Activated naive CD8-positive, alpha-beta T cell treated with anti-CD3 and anti-CD28 coated beads, Interleukin-2, amount 10 ng/mL, durations not matched to agents 7 days and 5 days (primary cell): ENCODE data around the gene DDR2. TPM values are rescaled to one million over a fixed set of nuclear protein-coding genes. Genes with fewer than 3 reads are reported as not detected.
A peak's percentile ranks its signal among the peaks of the same experiment; 100 is the strongest.
"Not testable (repeated sequence)": the region's sequence is repeated elsewhere in the genome, so short reads cannot be mapped to it uniquely, and the experiment has no call there.

Experiments
- ATAC-seq: fragments of 150-1000 bp; cut with Tn5 transposase; one replicate; pipeline ENCODE4 v1.10.0; 2021; ENCODE audit warnings: low read depth, moderate library complexity
- POLR2A ChIA-PET: fragments of 350-600 bp; sonication (Branson Sonifier 250); formaldehyde crosslinking; loops from one replicate; lab custom pipeline; 2021; ENCODE audit warnings: antibody characterized with exemption; lab: Charles Lee
- DNase-seq: peaks from one replicate; pipeline ENCODE4 v3.0.0; 2021
- H3K27ac Mint-ChIP-seq: one replicate; pipeline ENCODE4 v1.8.0; 2022; ENCODE audit warnings: mild to moderate bottlenecking, mixed read lengths
- H3K27me3 Mint-ChIP-seq: one replicate; pipeline ENCODE4 v1.8.0; 2022; ENCODE audit warnings: mild to moderate bottlenecking, moderate library complexity, mixed read lengths
- H3K36me3 Mint-ChIP-seq: one replicate; pipeline ENCODE4 v1.8.0; 2021; ENCODE audit warnings: mild to moderate bottlenecking, mixed read lengths
- H3K4me1 Mint-ChIP-seq: one replicate; pipeline ENCODE4 v1.8.0; 2021; ENCODE audit warnings: mixed read lengths
- H3K4me3 Mint-ChIP-seq: one replicate; pipeline ENCODE4 v1.8.0; 2022; ENCODE audit warnings: mild to moderate bottlenecking, moderate library complexity, mixed read lengths
- H3K9me3 Mint-ChIP-seq: one replicate; pipeline ENCODE4 v1.8.0; 2021; ENCODE audit warnings: mixed read lengths
- total RNA-seq, 2 experiments: library from RNA; stranded (reverse); gene quantifications; one replicate each; pipeline ENCODE4 v1.2.3, GENCODE V29; 2021

Gene DDR2
- total RNA-seq, result under 1 TPM; 0.14 to 0.34 TPM

DNA sequence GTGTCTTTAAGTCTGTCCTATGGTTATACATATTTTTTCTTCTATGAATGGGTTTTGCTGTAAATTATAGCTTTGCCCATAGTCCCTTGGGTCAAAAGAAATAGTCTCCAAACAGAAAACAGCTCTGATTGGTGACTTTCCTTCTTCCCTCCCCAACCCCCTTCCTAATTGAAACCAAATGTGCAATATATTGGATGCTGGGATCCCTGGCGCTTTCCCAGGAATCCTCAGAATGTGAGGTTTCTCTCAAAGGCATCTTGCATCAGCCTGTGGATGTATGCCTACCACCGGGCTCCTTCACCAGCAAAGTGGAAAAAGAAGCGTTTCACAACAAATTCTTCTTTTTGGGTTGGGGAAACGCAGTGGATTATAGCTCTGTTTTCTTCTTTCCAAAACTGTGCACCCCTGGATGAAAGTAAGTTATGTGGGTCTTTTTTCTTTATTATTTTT lies at the start of gene DDR2:
TSS of gene DDR2 (plus strand) at position 248 of the 450 bp plus-strand sequence. CDS start 86,600 bp downstream, outside the sequence.
- no peaks in the 10 kb centered on the region for H3K36me3 Mint-ChIP-seq
- H3K4me3 Mint-ChIP-seq, result no peak within 1 kb of the TSS
- no peaks in the 10 kb centered on the region for H3K9me3 Mint-ChIP-seq
- DNase-seq (no peak), ATAC-seq (no peak)
- H3K4me1 Mint-ChIP-seq, result no peaks in the 10 kb centered on the region
- peak within 1 kb of the TSS; percentile 18 for H3K27ac Mint-ChIP-seq
- POLR2A ChIA-PET, result no interaction called here
- no peaks in the 10 kb centered on the region for H3K27me3 Mint-ChIP-seq

DNA sequence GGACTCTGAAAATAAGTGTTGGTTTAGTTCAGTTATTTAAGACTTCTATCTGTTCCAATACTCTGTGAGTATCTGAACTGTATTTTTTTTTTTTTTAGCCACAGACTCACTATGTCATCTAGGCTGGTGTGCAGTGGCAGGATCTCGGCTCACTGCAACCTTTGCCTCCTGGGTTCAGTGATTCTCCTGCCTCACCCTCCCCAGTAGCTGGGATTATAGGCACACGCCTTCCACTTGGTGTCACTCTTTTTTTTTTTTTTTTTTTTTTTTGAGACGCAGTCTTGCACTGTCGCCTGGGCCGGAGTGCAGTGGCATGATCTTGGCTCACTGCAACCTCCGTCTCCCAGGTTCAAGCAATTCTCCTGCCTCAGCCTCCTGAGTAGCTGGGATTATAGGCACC lies 49.4 kb upstream of the DDR2 start:
- ATAC-seq, H3K27me3 Mint-ChIP-seq, POLR2A ChIA-PET, H3K4me1 Mint-ChIP-seq, H3K4me3 Mint-ChIP-seq, H3K36me3 Mint-ChIP-seq, DNase-seq, H3K27ac Mint-ChIP-seq, H3K9me3 Mint-ChIP-seq: not testable (repeated sequence)

DNA sequence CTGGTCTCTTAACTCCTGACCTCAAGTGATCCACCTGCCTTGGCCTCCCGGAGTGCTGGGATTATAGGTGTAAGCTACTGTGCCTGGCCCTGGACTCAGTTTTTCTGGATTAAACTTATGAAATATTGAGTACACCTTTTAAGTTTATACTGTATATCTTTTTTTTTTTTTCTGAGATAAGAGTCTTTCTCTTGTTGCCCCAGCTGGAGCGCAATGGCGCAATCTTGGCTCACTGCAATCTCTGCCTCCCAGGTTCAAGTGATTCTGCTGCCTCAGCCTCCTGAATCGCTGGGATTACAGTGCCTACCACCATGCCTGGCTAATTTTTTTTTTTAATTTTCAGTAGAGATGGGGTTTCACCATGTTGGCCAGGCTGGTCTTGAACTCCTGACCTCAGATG lies 47.2 kb upstream of the DDR2 start:
- peaks cover 11% of the 10 kb centered on the region for H3K36me3 Mint-ChIP-seq
- H3K4me3 Mint-ChIP-seq, DNase-seq, POLR2A ChIA-PET, ATAC-seq, H3K27me3 Mint-ChIP-seq, H3K9me3 Mint-ChIP-seq, H3K27ac Mint-ChIP-seq, H3K4me1 Mint-ChIP-seq: not testable (repeated sequence)

DNA sequence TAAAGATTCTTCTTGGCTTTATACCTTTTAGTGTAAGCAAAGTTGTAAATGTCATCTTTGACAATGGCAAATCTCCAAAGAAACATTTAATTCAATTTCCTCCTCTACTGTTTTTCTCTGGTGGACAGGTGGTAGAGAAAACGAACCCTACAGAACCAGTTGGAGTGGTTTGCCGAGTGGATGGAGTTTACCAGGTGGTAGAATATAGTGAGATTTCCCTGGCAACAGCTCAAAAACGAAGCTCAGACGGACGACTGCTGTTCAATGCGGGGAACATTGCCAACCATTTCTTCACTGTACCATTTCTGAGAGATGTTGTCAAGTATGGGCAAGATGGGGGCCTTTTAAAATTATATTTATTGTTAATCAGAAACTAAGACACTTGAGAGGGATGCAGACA lies 44.9 kb upstream of the DDR2 start:
- ATAC-seq (no peak), DNase-seq (no peak)
- Mint-ChIP-seq H3K27me3 (no peaks in the 10 kb centered on the region), H3K4me3 (no peak overlapping the region), H3K4me1 (no peaks in the 10 kb centered on the region), H3K36me3 (peaks cover 9% of the 10 kb centered on the region), H3K27ac (no peak overlapping the region), H3K9me3 (no peaks in the 10 kb centered on the region)
- POLR2A ChIA-PET, result no interaction called here

DNA sequence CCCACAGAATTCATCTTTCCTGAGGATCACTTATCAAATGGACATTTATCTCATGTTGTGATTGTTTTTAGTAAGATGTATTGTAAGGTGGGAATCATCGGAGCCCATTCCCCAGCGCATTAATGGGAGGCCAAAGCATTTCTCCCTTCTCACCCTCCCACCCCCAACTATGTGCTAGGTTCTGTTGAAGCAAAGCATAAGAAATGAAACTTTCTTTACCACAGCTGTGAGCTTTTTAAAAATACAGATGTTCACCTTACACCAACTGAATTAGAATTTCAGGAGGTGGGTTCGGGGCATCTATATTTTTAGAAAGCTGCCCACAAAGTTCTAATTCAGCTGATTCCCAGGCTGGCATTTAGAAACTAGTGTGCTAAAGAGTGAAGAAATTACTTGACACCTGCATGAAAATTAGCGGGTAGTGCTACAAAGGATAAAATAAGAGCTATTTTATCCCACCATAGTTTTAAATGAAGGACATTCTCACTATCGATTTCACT lies 44.5 kb upstream of the DDR2 start:
- no peaks in the 10 kb centered on the region for H3K4me1 Mint-ChIP-seq
- H3K36me3 Mint-ChIP-seq, result peaks cover 13% of the 10 kb centered on the region
- no peaks in the 10 kb centered on the region for H3K9me3 Mint-ChIP-seq
- no peak for DNase-seq
- no peaks in the 10 kb centered on the region for H3K27me3 Mint-ChIP-seq
- POLR2A ChIA-PET, result no interaction called here
- H3K27ac Mint-ChIP-seq, result no peak overlapping the region
- no peak overlapping the region for H3K4me3 Mint-ChIP-seq
- no peak for ATAC-seq

DNA sequence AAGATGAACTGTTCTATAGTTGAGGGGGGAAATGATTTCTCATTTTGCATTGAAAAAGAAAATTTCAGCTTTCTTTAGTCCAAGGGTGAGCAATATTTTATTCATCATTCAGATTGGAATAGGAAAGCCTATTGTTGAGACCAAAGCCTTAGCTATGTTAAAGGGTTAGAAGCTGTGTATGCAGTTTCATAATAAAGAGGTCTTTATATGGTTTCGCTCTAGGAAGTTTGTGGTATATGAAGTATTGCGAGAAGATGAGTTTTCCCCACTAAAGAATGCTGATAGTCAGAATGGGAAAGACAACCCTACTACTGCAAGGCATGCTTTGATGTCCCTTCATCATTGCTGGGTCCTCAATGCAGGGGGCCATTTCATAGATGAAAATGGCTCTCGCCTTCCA lies 42.2 kb upstream of the DDR2 start:
- Mint-ChIP-seq H3K4me1 (no peaks in the 10 kb centered on the region), H3K36me3 (peaks cover 16% of the 10 kb centered on the region), H3K9me3 (no peaks in the 10 kb centered on the region), H3K27ac (no peak overlapping the region), H3K27me3 (no peaks in the 10 kb centered on the region), H3K4me3 (no peak overlapping the region)
- DNase-seq (no peak), ATAC-seq (no peak)
- POLR2A ChIA-PET, result no interaction called here

DNA sequence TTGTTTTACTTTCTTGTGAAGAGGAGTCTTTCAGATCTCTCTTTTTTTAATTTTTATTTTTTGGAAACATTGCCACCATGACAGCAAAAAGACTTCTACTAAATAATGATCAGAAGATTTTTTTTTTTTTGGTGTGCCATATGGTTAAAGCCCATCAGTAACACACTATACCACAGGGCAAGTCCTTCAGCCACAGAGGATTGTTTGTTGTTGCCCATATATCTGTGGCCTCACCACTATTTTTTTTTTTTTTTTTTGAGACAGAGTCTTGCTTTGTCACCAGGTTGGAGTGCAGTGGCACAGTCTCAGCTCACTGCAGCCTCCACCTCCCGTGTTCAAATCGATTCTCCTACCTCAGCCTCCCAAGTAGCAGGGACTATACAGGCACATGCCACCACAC lies 41.6 kb upstream of the DDR2 start:
- DNase-seq (no peak), ATAC-seq (no peak)
- H3K4me1 Mint-ChIP-seq, result no peaks in the 10 kb centered on the region
- no peak overlapping the region for H3K4me3 Mint-ChIP-seq
- peaks cover 16% of the 10 kb centered on the region for H3K36me3 Mint-ChIP-seq
- POLR2A ChIA-PET, result no interaction called here
- no peaks in the 10 kb centered on the region for H3K27me3 Mint-ChIP-seq
- no peaks in the 10 kb centered on the region for H3K9me3 Mint-ChIP-seq
- no peak overlapping the region for H3K27ac Mint-ChIP-seq

DNA sequence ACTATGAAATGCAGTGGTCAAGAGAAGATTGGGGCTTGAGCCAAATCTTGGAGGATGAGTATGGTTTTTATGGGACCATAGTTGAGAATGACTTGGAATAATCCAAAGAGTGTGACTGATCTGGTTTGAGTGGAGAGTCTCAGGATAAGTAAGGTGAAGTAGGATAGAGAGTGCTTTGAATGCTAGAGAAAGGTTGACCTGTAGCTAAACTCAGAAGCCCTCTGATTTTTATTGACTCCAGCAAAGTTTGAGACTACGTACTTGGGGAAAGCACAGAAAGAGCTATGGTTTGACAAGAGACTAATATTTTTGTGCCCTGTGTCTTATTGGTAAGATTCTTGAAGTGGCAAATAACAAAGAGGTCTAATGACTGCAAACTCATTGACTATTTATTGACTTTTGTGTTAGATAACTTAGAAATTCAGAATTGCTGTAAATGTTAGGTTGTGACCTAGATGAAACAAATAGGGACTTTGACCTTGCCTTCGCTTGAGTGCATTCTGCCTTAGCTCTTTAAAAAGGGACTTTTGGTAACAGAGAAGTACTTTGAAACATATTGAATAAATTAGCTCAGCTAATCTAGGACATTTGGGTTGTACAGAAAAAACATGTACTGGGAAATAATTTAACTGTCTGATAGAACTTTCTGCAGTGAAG lies 35.6 kb upstream of the DDR2 start:
- H3K4me1 Mint-ChIP-seq, result no peaks in the 10 kb centered on the region
- ATAC-seq, result no peak
- no peak overlapping the region for H3K27ac Mint-ChIP-seq
- POLR2A ChIA-PET, result no interaction called here
- no peaks in the 10 kb centered on the region for H3K27me3 Mint-ChIP-seq
- DNase-seq, result no peak
- H3K9me3 Mint-ChIP-seq, result no peaks in the 10 kb centered on the region
- H3K4me3 Mint-ChIP-seq, result no peak overlapping the region
- peaks cover 18% of the 10 kb centered on the region for H3K36me3 Mint-ChIP-seq

DNA sequence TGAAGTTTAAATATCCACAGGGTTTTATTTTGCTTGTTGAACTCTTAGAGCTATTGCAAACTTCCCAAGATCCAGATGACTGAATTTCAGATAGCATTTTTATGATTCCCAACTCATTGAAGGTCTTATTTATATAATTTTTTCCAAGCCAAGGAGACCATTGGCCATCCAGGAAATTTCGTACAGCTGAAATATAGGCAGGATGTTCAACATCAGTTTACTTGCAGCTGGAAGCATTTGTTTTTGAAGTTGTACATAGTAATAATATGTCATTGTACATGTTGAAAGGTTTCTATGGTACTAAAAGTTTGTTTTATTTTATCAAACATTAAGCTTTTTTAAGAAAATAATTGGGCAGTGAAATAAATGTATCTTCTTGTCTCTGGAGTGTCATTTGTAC lies 32.8 kb upstream of the DDR2 start:
- H3K4me1 Mint-ChIP-seq, result no peaks in the 10 kb centered on the region
- DNase-seq (no peak), ATAC-seq (no peak)
- POLR2A ChIA-PET, result no interaction called here
- no peak overlapping the region for H3K4me3 Mint-ChIP-seq
- H3K27ac Mint-ChIP-seq, result no peak overlapping the region
- no peaks in the 10 kb centered on the region for H3K9me3 Mint-ChIP-seq
- H3K36me3 Mint-ChIP-seq, result peaks cover 18% of the 10 kb centered on the region
- H3K27me3 Mint-ChIP-seq, result no peaks in the 10 kb centered on the region

DNA sequence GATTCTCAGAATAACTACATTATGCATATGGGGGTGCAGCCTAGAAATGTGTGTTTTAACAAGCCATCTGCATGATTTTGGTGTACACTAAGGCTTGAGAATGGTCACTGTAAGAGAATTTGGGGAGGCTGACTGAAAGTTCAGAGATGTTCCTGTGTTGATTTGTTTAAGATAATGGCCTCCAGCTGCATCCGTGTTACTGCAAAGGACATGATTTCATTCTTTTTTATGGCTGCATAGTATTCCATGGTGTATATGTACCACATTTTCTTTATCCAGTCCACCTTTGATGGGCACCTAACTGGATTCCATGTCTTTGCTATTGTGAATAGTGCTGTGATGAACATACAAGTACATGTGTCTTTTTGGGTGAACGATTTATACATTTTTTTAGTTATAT lies 29.1 kb upstream of the DDR2 start:
- DNase-seq, H3K27me3 Mint-ChIP-seq, ATAC-seq, POLR2A ChIA-PET, H3K4me1 Mint-ChIP-seq, H3K27ac Mint-ChIP-seq, H3K9me3 Mint-ChIP-seq, H3K4me3 Mint-ChIP-seq: not testable (repeated sequence)
- H3K36me3 Mint-ChIP-seq, result peaks cover 14% of the 10 kb centered on the region

DNA sequence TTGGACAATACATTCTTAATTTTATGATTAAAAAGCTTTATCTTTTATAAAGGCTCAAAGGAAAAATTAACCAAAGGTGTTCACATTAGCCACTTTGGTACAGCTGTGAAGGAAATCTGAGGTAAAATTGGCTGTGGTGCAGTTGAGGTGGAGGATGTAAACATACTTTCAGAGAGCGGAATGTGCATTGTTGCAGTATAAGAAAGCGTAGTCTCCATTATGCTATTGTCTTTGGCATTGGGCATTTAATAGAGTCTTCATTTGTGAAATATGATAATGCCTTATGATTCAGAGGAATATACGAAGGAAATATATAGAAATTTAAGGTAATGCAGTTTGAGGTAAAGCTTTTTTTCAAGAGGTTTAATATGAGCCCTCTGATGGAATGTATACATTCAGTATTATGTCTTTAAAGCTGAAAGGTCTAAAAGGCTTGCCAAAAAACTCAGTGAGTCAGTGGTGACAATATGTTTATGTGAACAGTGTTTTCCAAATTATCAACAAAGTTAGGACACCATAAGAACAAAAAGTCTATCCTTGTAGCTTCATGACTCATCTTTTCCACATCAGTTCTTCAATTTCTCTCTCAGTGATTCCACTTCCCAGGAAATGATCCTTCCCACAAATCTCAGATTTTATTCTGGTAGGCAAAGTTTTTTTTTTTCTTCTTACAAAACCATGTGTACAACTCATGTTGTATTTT lies 26.9 kb upstream of the DDR2 start:
- H3K27me3 Mint-ChIP-seq, result no peaks in the 10 kb centered on the region
- no peaks in the 10 kb centered on the region for H3K4me1 Mint-ChIP-seq
- H3K27ac Mint-ChIP-seq, result no peak overlapping the region
- no peak for DNase-seq
- no peaks in the 10 kb centered on the region for H3K9me3 Mint-ChIP-seq
- H3K4me3 Mint-ChIP-seq, result no peak overlapping the region
- peaks cover 10% of the 10 kb centered on the region for H3K36me3 Mint-ChIP-seq
- POLR2A ChIA-PET, result no interaction called here
- no peak for ATAC-seq

DNA sequence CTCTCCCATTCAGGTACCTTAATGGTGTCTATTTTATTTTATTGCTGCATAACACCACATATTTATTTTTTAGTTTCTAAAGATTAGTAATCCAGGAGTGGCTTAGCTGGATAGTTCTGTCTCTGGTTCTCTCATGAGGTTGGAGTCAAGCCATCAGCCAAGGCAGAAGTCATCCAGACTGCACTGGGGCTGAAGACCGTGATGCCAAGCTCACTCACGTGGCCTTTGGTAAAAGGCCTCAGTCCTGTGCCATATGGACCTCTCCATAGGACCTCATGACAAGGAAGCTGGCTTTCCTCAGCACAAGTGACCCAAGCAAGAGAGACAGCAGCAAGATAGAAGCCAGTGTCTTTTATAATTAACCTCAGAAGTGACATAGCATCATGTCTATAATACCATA lies 23.0 kb upstream of the DDR2 start:
- Mint-ChIP-seq H3K4me1 (no peaks in the 10 kb centered on the region), H3K27ac (no peak overlapping the region), H3K36me3 (no peaks in the 10 kb centered on the region), H3K9me3 (no peaks in the 10 kb centered on the region), H3K27me3 (no peaks in the 10 kb centered on the region), H3K4me3 (no peak overlapping the region)
- POLR2A ChIA-PET, result no interaction called here
- DNase-seq (no peak), ATAC-seq (no peak)

DNA sequence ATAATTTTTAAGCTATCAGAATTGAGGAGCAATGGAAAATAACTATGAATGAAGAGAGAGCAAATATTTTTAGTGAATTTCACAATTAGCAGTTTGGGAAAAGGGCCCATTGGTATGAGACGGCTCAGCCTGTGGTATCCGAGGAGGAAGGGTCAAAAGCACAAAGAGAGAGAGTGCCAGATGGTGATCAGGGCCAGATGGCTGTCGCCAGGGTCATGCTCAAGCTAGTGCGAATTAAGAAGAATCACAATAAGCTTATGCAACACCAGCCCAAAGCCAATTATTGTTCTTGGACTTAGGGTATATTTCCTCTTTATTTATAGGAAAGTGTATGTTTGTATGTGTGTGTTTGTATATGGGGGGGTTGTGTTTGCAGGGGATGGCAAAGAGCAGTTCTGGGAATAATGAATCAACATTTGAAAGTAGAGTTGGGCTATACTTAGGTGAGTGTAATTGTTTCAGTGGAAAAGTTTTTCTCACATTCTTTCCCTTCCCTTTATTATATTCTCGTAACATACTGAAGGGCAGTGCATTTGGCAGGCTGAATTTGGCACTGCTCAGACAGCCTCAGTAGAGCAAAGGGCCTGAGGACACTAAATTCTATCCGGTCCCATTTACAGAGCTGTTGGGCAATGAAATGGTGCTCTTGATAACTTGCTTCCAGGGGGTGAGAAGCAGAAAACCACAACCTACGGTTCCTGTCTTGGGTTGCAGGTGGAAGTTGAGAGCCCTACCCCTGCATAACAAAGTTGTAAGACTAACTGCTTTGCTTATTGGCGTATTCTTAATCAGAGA lies 19.5 kb upstream of the DDR2 start:
- no peak overlapping the region for H3K27ac Mint-ChIP-seq
- H3K36me3 Mint-ChIP-seq, result no peaks in the 10 kb centered on the region
- POLR2A ChIA-PET, result no interaction called here
- no peak for ATAC-seq
- no peak overlapping the region for H3K4me3 Mint-ChIP-seq
- peaks cover 3% of the 10 kb centered on the region for H3K9me3 Mint-ChIP-seq
- no peak for DNase-seq
- H3K4me1 Mint-ChIP-seq, result no peaks in the 10 kb centered on the region
- no peaks in the 10 kb centered on the region for H3K27me3 Mint-ChIP-seq
